CD1c-positive myeloid dendritic cell (primary cell): ENCODE data around the gene NOL3.

Experiments
- DNase-seq: peaks from one replicate; pipeline ENCODE4 v3.0.0-alpha.2; 2016; ENCODE audit errors: extremely low spot score

Gene NOL3

DNA sequence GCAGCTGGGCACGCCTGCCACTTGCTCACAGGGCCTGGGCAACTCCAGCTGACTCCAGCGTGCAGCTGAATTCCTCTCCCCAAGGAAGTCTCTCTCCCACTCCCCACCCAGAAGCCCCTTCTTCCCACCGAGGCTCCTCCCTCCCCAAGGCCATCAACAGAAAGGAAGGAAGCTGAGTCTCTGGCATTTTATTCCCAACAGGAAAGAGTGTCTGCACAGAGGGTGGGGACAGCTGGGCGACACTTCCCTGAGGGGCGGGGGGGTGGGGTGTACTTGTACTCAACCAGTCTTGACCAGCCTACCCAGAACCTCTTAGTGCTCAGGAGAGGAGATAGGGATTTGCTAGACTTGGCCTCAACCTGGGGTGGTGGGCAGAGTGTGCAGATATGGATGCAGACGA, 19.7 kb downstream of the NOL3 start, which contains the start of gene EXOC3L1:
TSS of gene EXOC3L1 (minus strand) at position 96 of the 400 bp plus-strand sequence. CDS start 460 bp downstream, outside the sequence.
- no peak for DNase-seq

GRCh38 chr16:67190448-67191399, 20.4 kb downstream of the NOL3 start:
- DNase-seq, result no peak

GRCh38 chr16:67191411-67191994, 21.2 kb downstream of the NOL3 start:
- DNase-seq, result no peak

DNA sequence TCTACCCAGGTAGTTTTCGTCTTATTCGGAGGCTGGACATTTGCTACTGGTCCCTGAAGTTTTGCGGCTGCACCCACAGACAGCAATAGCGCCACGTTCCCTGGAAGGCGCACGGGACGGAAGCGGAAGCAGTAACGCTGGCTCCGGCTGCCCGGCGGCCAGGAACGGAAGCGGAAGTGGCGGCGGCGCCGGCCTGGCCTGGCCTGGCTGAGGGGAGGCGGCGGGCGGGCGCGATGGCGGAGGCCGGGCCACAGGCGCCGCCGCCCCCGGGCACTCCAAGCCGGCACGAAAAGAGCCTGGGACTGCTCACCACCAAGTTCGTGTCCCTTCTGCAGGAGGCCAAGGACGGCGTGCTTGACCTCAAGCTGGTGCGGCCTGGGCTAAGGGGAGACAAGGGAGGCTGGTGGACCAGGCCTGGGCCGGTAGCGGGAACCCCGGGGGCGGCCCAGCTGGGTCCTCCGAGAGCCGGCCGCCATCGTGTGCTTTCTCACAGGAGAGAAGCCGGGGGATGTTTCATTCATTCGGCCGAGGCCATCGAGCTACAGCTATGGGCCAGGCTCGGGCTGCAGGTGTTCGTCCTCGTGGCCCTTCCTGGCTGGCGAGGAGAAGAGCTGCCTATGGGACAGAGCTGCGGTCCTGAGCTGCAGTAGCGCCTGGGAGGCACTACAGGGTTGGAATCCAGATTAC, 21.8 kb downstream of the NOL3 start, which contains the start of gene E2F4:
TSS of gene E2F4 (plus strand) at position 161 of the 687 bp plus-strand sequence. CDS start at position 234, 73 bp downstream.
- peak; percentile 96 for DNase-seq

- DNase-seq, result no peak
Observed at GRCh38 chr16:67192781-67193361, 22.5 kb downstream of the NOL3 start.

DNA sequence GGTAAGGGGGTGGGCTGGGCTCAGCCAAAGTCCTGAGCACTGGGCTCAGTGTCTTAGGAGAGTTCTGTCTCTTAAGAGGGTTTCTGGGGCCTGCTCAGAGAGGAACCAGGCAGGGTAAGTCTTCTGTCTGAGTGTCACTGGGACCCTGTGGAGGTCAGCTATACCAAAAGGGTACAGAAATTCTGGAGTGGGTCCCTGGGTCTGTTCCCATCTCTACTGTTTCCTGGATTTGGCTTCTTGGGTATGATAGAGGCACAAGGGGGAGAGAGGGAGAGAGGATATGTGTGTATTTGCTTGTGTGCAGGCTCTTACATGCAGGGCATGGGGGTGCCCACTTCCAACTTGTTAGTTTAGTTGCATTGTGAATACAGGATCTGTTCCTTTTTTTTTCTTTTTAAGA, 23.2 kb downstream of the NOL3 start:
- DNase-seq, result no peak

GRCh38 chr16:67194260-67194659, 23.9 kb downstream of the NOL3 start:
- no peak for DNase-seq

DNA sequence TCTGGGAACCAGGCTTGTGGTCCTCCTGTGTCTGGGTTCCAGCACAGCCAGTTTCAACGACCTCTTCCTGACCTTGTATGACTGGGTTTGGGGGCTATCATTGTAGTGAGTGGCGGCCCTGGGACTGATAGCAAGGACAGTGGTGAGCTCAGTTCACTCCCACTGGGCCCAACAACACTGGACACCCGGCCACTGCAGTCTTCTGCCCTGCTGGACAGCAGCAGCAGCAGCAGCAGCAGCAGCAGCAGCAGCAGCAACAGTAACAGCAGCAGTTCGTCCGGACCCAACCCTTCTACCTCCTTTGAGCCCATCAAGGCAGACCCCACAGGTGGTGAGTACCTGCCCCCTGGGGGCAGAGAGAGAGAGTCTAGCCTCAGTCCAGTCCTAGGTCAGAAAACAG, 25.3 kb downstream of the NOL3 start:
- no peak for DNase-seq

DNA sequence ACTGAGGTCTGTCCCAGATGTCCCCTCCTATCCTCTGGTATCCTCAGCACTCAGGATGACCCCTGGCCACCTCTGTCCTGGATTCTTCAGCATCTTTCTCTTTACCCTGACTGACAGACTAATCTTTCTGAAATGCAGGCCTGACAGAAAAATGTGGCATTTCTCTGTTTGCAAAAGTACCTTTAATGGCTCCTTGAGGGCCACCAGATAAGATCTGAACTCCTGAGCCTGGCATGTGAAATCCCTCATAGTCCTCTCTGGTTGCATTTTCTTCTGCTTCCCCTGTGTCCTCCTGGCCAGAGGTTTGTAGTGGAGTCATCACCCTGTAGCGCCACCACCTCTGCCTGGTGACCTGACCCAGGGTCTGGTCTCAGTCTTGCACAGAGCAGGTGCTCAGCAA, 26.5 kb downstream of the NOL3 start:
- no peak for DNase-seq

GRCh38 chr16:67197704-67198103, 27.4 kb downstream of the NOL3 start:
- no peak for DNase-seq

DNA sequence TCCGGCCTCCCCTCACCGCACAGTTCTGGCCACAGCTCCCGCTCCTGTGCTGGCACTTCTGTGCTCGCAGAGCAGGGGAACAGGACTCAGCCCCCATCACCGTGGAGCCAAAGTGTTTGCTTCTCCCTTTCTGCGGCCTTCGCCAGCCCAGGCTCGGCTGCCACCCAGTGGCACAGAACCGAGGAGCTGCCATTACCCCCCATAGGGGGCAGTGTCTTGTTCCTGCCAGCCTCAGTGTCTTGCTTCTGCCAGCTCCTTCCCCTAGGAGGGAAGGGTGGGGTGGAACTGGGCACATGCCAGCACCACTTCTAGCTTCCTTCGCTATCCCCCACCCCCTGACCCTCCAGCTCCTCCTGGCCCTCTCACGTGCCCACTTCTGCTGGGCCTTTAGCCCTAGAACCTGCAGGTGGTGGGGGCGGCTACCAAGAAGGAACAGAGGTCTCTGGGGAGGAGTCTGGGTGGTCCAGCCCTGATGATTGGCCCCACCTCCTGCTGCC, 27.9 kb downstream of the NOL3 start:
- DNase-seq, result peak; percentile 61

GRCh38 chr16:67199011-67199807, 28.9 kb downstream of the NOL3 start, which contains the start of gene ELMO3:
Gene ELMO3 (plus strand): TSS chr16:67199131. CDS start chr16:67199327, 196 bp downstream.
- DNase-seq, result no peak

- DNase-seq, result no peak
Observed at GRCh38 chr16:67199808-67200198, 29.5 kb downstream of the NOL3 start.

DNA sequence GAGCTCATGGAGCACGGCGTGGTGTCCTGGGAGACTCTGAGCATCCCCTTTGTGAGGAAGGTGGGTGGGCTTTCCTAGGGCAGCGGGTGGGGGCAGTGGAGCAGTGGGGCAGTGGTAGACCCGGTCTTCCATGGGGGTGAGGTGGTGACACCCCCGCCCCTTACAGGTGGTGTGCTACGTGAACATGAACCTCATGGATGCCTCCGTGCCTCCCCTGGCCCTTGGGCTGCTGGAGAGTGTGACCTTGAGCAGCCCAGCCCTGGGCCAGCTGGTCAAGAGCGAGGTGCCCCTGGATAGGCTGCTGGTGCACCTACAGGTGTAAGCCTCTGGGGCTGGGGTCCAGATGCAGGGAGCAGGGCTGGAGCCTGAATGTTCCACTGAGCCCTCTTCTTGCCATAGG, 30.2 kb downstream of the NOL3 start:
- DNase-seq, result no peak

- no peak for DNase-seq
Observed at GRCh38 chr16:67201411-67202345, 31.3 kb downstream of the NOL3 start.

- no peak for DNase-seq
Observed at GRCh38 chr16:67202426-67202825, 32.1 kb downstream of the NOL3 start.

DNA sequence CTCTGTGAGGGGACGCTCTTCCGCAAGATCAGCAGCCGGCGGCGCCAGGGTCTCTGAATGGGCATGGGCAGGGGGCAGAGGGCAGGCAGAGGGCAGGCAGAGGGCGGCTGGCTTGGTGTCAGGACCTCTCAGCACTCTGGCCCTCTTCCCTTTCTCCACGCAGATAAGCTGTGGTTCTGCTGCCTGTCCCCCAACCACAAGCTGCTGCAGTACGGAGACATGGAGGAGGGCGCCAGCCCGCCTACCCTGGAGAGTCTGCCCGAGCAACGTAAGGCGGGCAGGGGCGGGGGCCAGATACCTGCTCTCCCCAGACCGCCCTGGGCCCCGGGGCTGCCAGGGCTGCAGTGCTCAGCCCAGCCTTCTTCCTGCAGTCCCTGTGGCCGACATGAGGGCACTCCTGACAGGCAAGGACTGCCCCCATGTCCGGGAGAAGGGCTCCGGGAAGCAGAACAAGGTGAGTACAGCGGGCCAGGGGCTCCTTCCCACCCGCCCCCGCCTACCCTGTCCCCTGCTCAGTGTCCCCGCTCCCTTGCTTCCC, 32.7 kb downstream of the NOL3 start:
- DNase-seq, result no peak

GRCh38 chr16:67204076-67204475, 33.7 kb downstream of the NOL3 start:
- DNase-seq, result no peak

GRCh38 chr16:67206129-67206837, 35.9 kb downstream of the NOL3 start:
- no peak for DNase-seq
